Measurements from ENCODE around the gene CPT1C.

The CPT1C gene

DNA sequence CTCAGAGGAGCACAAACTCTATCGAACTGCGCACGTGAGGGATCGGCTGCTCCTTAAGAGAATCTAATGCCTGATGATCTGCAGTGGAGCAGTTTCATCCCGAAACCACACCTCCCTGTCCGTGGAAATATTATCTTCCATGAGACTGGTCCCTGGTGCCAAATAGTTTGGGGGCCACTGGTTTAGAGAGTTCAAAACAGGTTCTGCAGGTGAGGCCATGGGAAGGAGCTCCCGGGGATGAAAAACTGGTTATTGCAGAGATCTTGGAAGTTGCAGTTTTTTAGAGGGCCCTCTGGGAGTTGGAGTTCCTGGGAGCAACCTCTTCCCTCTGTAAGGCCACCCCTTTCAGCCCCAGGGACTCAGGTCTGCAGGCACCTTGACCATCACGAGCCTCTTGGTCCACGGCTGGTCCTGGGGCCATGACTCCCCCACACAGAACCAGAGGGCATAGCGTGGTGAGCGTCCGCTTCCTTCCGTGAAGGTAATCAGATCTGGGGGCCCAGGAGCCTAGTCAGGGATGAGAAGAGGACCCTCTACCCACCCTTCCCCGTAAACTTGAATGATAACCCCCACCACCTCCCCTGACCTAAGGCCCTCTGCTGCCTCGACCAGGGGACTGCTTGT, 30.5 kb upstream of the CPT1C start:
- DNase-seq (ENCODE audit: low spot score), result no peak

- DNase-seq (ENCODE audit: low spot score), result no peak
These were observed 28.9 kb upstream of the CPT1C start for GRCh38 chr19:49662011-49662410.

DNA sequence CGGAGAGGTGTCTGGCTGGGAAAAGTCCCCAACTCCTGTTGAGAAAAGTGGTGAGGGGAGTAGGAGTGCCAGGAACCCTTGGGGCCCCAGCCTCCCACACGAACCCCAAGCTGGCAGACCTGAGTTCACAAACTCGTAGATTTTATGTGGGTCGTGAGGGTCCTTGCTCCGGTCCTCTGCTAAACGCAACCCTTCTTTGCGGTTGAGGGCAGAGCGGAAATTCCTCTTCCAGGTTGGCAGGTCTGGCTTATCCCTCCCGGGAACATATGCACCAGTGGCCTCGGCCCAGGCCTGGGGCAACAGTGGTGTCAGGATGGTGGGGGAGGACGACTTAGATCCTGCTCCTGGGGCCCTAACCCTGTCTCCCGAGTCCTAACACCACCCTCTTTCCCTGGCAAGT, 27.7 kb upstream of the CPT1C start:
- DNase-seq (ENCODE audit: low spot score), result no peak

GRCh38 chr19:49664171-49665035, 26.5 kb upstream of the CPT1C start:
- DNase-seq (ENCODE audit: low spot score), result peak; percentile 94

DNA sequence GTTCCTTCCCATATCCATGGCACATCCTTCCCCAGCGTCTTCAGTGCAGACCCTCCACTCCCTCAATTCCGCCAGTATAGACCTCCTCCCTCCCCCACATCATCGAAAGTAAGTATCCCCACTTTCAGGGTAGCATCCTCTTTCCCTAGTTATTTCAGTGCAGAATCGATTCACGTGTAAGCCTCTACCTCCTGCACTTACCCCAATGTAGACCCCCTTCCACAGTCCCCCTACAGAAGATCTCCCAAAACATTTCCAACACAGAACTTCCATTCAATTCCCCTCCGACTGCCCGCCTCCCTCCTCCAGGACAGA, 25.9 kb upstream of the CPT1C start:
- DNase-seq (ENCODE audit: low spot score), result no peak

DNA sequence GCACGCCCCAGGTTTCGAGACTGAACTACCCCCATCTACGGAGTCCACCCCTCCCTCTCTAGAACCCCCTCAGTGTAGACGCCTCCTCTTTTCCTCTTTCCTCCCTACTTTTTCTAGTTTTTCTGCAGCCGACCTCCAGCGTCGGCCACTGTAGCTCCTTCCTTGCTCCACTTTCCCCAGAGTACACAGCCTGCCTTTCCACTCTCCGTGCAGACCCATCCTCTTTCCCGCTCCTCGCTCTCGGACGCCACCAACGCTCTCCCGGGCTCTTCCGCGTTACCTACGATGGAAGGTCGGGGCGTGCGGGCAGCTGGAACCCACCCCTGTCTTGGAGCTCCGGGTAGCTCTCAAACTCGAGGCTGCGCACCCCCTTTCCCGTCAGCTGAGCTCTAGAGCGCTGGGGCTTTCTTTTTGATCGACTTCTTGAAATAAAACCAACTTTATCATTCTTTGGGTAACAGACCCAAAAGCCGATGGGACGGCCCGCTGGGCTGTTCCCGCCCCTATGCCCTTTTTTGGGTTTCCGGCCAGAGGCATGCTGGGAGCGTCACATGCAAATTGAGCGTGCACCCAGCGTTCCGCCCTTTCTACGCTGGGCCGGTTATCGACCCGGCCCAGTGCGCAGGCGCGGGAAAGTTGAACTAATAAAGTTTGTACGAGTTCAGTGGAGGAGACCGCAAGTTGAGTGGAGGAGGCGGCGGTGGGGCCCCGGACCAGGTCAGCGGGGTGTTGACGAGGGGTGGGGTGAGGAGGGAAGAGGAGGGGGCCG, 25.4 kb upstream of the CPT1C start, which contains the start of the genes BCL2L12 and IRF3:
Gene BCL2L12, plus strand, starts transcription at position 583 of the 769 bp plus-strand sequence. CDS start 760 bp downstream, outside the sequence.
Gene IRF3, minus strand, starts transcription at position 507 of the 769 bp plus-strand sequence. CDS start 1,019 bp downstream, outside the sequence.
- peak; percentile 95 for DNase-seq (ENCODE audit: low spot score)

DNA sequence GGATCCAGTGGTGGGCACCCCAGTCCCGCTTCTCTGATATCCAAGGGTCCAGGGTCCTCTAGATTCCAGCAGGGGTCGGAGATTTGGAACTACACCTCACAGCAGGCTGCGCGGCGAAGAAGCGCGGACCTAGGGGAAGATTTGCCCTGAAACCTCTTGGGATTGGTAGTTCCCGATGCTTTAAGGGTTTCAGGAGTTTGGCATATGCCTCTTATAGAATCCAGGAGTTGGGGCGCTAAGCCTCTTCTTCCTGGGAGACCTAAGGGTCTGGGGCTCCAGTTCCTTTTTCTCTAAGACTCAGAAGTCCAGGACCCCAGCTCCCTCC, 24.8 kb upstream of the CPT1C start:
- no peak for DNase-seq (ENCODE audit: low spot score)

DNA sequence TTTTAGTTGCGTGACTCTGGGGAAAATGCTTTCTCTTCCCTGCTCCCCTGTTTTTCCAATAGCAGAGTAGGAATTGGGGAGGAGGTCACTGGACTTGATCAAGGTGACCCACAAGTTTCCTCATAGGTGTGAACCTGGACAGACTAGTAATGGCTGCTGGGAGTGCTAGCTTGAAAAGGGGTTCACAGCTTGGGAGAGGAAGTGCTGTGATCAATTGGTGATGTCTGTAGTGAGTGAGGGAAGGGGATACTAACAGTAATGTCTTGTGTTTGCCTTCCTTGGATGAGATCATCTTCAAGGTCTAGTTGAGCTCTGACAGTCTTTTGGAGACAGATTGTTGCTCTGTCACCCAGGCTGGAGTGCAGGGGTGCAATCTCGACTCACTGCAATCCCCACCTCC, 23.4 kb upstream of the CPT1C start:
- DNase-seq (ENCODE audit: low spot score), result no peak

GRCh38 chr19:49669516-49669915, 21.4 kb upstream of the CPT1C start:
- no peak for DNase-seq (ENCODE audit: low spot score)

- DNase-seq (ENCODE audit: low spot score), result peak; percentile 88
These were observed 18.6 kb upstream of the CPT1C start for GRCh38 chr19:49672131-49672919.

DNA sequence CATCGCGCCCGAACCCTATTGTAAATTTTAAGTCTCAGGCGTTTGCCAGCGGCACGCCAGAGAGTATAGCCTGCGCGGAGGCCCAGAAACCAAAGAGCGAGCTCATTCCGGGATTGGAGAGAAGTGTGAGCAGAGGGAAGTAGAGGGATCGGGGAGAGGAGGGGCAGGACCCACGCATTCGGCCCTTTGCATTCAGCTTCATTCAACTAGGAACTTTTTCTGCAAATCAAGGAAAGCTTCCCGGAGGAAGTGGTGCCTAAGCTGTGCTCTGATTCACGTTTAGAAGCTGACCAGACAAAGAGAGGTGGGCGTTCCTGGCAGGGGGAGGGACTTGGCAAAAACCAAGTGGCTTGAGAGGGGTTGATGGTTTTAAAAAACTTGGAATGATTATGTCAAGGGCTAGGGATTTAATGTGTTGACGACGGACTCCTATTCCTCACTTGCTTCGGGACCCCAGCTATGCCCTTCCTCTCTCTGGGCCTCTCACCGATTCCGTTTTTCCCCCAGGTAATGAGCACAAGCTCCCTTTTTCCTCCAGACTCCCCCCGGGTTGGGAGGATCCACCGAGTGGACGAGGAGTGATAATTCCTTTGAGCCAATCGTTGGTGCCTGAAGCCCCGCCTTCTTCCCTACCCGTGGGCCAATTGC, 14.7 kb upstream of the CPT1C start:
- peak; percentile 79 for DNase-seq (ENCODE audit: low spot score)

DNA sequence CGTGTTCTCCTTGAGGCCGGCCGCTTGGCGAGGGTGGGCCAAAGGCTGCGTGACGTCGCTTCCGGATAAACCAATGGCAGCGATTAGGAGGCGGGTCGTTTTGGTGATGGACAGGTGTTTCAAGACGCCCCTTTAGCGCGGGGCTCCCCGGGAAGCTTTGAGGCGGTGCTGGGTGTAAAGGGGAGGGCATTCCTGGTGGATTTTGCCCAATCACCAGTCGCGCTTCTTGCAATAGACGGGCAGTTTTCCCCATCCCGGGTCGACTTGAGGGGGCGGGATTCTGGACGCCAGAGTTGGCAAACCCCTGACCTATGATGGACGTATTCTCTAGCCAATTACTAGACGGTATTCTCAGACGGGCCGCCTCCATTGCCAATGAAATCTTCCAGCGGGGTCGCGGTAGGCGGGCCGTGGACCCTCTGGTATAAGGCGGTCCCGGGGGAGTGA, 14.1 kb upstream of the CPT1C start:
- peak; percentile 90 for DNase-seq (ENCODE audit: low spot score)

DNA sequence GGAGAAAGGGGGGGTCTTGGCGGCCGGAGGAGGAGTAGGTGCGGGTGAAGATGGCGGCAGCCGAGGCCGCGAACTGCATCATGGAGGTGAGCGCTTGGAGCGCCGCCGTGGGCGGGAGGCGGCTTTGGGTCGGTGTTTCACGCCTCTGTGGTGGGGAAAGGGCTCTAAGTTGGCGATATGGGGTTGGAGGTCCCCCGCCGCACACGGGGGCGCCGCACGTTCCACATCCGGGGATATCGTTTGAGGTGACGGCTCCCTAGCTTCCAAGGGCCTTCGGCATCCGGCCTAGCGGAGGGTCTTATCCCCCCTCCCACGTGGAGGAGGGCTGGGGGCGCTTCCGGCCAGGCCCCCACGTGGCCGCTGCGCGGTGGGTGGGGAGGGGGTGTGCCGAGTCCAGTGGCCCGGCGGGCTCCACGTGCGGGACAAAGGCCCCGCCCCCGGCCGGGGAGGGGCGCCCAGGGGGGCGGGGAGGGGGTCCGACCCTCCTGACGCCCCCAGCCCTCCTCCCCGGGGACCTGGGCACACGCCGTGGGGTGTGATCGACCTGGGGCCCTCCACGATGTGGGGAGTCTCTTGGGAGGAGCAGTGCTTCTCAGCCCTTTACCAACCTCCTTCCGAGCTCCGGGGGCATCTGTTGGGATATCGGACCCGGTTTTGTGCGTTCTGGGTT, 13.6 kb upstream of the CPT1C start, which contains the start of gene PRMT1:
Gene PRMT1, plus strand, starts transcription at position 41 of the 670 bp plus-strand sequence. Its CDS starts 10 bp downstream, at position 51.
- DNase-seq (ENCODE audit: low spot score), result peak; percentile 67

DNA sequence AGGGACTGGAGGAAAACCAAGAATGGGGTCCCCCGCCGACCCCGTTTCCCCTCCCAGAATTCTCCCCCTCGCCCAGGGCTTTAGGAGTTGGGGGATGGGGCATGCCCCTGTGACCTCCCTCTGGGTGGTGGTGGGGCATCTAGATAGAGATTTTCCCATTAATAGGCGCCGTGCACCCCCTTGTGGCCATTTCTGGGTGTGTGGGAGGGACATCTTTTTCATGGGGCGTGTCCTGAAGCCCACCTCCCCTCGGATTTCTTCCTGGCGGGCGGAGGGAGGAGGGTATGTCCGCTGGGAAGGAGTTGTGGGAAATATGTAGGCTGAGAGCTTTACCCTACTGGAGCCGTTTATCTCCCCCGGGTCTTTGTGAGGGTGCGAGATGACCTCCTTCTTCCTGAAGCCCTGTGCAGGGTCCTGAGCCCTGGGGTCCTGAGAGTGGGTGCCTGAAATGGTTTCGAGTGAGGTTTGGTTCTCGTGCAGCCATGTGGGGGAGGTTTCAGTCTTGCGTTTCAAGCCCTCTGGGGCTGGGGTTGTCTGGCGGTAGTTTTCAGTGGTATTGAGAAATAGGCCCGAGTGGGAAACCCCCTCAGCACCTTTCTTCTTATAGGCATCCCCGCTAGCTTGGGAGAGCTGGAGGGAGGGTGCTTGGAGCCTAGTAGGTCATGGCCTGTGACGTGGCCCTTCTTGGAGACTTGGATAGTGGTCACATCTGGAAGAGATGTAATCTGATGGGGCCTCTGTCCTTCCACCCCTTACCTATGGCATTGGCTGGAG, 12.8 kb upstream of the CPT1C start:
- DNase-seq (ENCODE audit: low spot score), result peak; percentile 65

- peak; percentile 59 for DNase-seq (ENCODE audit: low spot score)
These were observed 11.7 kb upstream of the CPT1C start for GRCh38 chr19:49678985-49679770.

GRCh38 chr19:49679771-49680413, 11.0 kb upstream of the CPT1C start:
- DNase-seq (ENCODE audit: low spot score), result no peak

DNA sequence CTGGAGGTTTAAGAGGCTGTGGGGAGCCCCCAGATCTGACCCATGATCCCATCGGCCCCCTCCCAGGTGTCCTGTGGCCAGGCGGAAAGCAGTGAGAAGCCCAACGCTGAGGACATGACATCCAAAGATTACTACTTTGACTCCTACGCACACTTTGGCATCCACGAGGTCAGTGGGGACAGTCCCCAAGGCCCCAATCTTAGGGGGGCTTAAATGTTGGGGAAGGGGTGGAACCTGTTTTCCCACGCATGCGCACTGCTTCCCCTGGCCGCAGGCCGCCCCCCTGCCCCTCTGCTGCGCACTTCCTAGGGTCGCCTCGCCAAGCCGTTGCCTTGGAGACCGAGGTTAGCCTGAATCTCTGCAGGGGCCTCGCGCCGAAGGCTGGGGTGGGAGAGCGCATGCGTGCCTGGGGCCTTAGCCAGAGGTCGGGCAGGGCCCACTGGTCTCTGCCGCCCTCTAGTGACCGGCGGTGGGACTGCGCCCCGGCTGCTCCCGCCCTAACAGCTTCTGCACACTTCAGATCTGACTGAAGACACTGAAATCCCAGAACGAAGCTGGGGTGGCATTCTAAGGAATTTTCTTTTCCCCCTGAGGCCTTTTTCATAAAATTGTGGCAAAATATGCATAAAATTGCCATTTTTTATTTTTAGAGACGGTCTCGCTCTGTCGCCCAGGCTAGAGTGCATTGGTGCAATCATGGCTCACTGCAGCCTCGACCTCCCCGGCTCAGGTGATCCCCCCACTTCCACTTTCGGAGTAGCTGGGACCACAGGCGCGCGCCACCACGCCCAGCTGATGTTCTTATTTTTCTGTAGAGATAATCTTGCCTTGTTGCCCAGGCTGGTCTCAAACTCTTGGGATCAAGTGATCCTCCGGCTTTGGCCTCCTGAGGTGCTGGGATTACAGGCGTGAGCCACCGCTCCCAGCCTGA, 10.2 kb upstream of the CPT1C start:
- DNase-seq (ENCODE audit: low spot score), result peak; percentile 96

Measured in D341Med (cell line).